Gastroesophageal sphincter (tissue), 3 donors: Measurements from ENCODE around the gene CHD6.

ENCODE experiments used
- EP300 ChIP-seq: sonication (generic); formaldehyde crosslinking; IDR thresholded peaks from one replicate; pipeline ENCODE4 v1.6.1; 2017; ENCODE audit warnings: antibody characterized with exemption, mild to moderate bottlenecking
- POLR2A ChIP-seq, 2 donors: fragments of 450-650 bp; IDR thresholded peaks; one replicate each; pipeline ENCODE4 v1.6.1; 2017; ENCODE audit warnings: antibody characterized with exemption in 2 of 2, mild to moderate bottlenecking in 2 of 2, moderate library complexity in 1 of 2
- POLR2AphosphoS5 ChIP-seq: sonication (generic); formaldehyde crosslinking; IDR thresholded peaks from one replicate; pipeline ENCODE4 v1.6.1; 2017; ENCODE audit warnings: antibody characterized with exemption
- TF ChIP-seq, protein P1 (sequence below), 4 experiments: fragments of 200-600 bp in 2 of 4; fragments of 450-650 bp in 2 of 4; sonication (generic) in 1 of 4; IDR thresholded peaks; one replicate each; pipeline ENCODE4 v1.5.1; 2017 to 2019; ENCODE audit warnings: antibody characterized with exemption in 4 of 4, mild to moderate bottlenecking in 2 of 4, moderate library complexity in 2 of 4

GRCh38 chr20:41359541-41360011, 258.6 kb downstream of the CHD6 start:
- TF ChIP-seq, protein P1, sequence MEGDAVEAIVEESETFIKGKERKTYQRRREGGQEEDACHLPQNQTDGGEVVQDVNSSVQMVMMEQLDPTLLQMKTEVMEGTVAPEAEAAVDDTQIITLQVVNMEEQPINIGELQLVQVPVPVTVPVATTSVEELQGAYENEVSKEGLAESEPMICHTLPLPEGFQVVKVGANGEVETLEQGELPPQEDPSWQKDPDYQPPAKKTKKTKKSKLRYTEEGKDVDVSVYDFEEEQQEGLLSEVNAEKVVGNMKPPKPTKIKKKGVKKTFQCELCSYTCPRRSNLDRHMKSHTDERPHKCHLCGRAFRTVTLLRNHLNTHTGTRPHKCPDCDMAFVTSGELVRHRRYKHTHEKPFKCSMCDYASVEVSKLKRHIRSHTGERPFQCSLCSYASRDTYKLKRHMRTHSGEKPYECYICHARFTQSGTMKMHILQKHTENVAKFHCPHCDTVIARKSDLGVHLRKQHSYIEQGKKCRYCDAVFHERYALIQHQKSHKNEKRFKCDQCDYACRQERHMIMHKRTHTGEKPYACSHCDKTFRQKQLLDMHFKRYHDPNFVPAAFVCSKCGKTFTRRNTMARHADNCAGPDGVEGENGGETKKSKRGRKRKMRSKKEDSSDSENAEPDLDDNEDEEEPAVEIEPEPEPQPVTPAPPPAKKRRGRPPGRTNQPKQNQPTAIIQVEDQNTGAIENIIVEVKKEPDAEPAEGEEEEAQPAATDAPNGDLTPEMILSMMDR (IDR thresholded peaks at IDR 0.05) = no peak
- no peak for TF ChIP-seq EP300
- no peak for TF ChIP-seq POLR2A (IDR thresholded peaks at IDR 0.05)
- no peak for TF ChIP-seq POLR2AphosphoS5
